ENCODE measurements around the gene SVOPL. TPM values are rescaled to one million over a fixed set of nuclear protein-coding genes. Genes with fewer than 3 reads are reported as not detected.

Gene SVOPL
- polyA plus RNA-seq, 2 donors = 0.10 to 0.13 TPM

DNA sequence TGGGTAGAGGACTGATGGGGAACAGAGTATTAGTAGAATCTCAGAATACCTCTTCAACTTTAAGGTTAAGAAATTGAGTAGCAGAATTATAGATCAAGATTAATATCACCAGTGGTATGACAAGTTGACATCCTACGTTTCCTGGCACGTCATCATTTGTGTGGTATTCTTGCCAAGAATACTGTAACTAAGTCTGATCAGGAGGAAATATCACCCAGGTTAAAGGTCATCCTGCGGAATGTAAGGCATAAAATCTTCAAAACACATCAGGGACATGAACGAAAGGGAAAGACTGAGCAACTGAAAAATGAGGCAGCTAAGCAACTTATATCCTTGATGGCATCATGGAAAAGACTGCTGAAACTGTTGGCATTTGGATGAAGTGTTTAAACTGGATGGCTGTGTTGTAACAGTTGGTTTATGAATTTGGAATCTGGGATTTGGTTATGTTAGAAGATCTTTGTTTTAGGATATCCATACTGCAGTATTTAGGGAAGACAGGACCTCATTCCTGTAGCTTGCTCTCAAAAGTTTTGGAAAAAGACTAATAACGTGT is 155.0 kb downstream of the SVOPL start:
- WGBS, 2 donors = 75 to 83% methylated on average over 5 of the region's 5 CpGs
- H3K4me1 ChIP-seq (ENCODE audit: control insufficient read depth in 2 of 2, insufficient read depth in 2 of 2, low read length in 1 of 2) = no peaks in the 10 kb centered on the region
- H3K4me3 ChIP-seq (ENCODE audit: low read depth in 1 of 2, low read length in 2 of 2) = no peak overlapping the region
- no peaks in the 10 kb centered on the region for H3K27me3 ChIP-seq (ENCODE audit: control insufficient read depth in 1 of 2, insufficient read depth in 2 of 2, low read length in 2 of 2)
- no peaks in the 10 kb centered on the region for H3K9me3 ChIP-seq (ENCODE audit: control insufficient read depth in 2 of 2, insufficient read depth in 1 of 2, low read depth in 1 of 2, low read length in 1 of 2)
- H3K27ac ChIP-seq (ENCODE audit: low read depth in 2 of 2, low read length in 1 of 2) = no peak overlapping the region
- H3K36me3 ChIP-seq (ENCODE audit: control insufficient read depth in 2 of 2, insufficient read depth in 2 of 2, low read length in 1 of 2) = peaks cover 0 to 3% of the 10 kb centered on the region in 2 donors

DNA sequence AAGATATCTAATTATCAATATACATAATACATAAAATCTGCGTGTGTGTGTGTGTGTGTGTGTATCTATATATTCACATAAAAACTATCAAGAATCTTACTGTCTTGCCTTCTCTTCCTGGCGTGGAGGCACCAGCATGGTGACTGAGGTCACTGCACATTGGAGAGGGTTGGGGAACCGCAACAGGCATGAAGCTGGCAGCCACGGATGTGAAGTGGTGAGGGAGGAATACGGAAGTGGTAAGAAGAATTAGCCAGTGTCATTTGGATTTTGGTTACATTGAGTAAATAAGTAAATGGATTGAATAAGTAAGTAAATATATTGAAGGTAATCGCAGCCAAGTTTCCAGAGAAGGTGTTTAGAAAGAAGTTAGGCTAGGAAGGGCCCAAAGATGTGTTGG is 156.0 kb downstream of the SVOPL start:
- no peaks in the 10 kb centered on the region for H3K4me1 ChIP-seq (ENCODE audit: control insufficient read depth in 2 of 2, insufficient read depth in 2 of 2, low read length in 1 of 2)
- H3K27me3 ChIP-seq (ENCODE audit: control insufficient read depth in 1 of 2, insufficient read depth in 2 of 2, low read length in 2 of 2) = no peaks in the 10 kb centered on the region
- no peaks in the 10 kb centered on the region for H3K36me3 ChIP-seq (ENCODE audit: control insufficient read depth in 2 of 2, insufficient read depth in 2 of 2, low read length in 1 of 2)
- no peak overlapping the region for H3K4me3 ChIP-seq (ENCODE audit: low read depth in 1 of 2, low read length in 2 of 2)
- no peak overlapping the region for H3K27ac ChIP-seq (ENCODE audit: low read depth in 2 of 2, low read length in 1 of 2)
- no peaks in the 10 kb centered on the region for H3K9me3 ChIP-seq (ENCODE audit: control insufficient read depth in 2 of 2, insufficient read depth in 1 of 2, low read depth in 1 of 2, low read length in 1 of 2)
- WGBS, 2 donors = 78 to 81% methylated on average over 6 of the region's 6 CpGs

Other genes with a start within 250 kb of the SVOPL start
- gene TRIM24, start 241.1 kb downstream of the SVOPL start, polyA plus RNA-seq = 1 to 10 TPM; 7.8 TPM
- gene TMEM213, start 96.6 kb upstream of the SVOPL start, polyA plus RNA-seq = not detected
- 1 to 10 TPM; 1.3 to 4.4 TPM for gene ATP6V0A4, start 96.8 kb upstream of the SVOPL start, polyA plus RNA-seq